Measurements from ENCODE around the gene ITGB1.

- no peak for TF ChIP-seq POU2F2 (IDR thresholded peaks at IDR 0.05; ENCODE audit: low read depth, low read length)
- TF ChIP-seq POLR2A (IDR thresholded peaks at IDR 0.05; ENCODE audit: low read depth, low read length): no peak
- no peak for TF ChIP-seq TAF1 (IDR thresholded peaks at IDR 0.05; ENCODE audit: low read depth, low read length)
Measured at GRCh38 chr10:32960022-32960421, 2.0 kb upstream of the ITGB1 start.
